Left renal pelvis (tissue), 4 donors: ENCODE data around the gene ORC1. TPM values are rescaled to one million over a fixed set of nuclear protein-coding genes. Genes with fewer than 3 reads are reported as not detected.

Experiments
- DNase-seq, 4 donors: peaks; one replicate each; pipeline ENCODE4 v3.0.0-alpha.2; 2013; ENCODE audit warnings: low read depth in 4 of 4, low spot score in 3 of 4
- polyA plus RNA-seq, 4 donors: library from polyadenylated mRNA; unstranded; fragments of 120-200 nt; gene quantifications; one replicate each; pipeline ENCODE4 v1.2.1, GENCODE V29; 2013; ENCODE audit not compliant: insufficient read length in 4 of 4

The ORC1 gene
- polyA plus RNA-seq, 4 donors, result 4.2 to 8.2 (median 7.2) TPM

DNA sequence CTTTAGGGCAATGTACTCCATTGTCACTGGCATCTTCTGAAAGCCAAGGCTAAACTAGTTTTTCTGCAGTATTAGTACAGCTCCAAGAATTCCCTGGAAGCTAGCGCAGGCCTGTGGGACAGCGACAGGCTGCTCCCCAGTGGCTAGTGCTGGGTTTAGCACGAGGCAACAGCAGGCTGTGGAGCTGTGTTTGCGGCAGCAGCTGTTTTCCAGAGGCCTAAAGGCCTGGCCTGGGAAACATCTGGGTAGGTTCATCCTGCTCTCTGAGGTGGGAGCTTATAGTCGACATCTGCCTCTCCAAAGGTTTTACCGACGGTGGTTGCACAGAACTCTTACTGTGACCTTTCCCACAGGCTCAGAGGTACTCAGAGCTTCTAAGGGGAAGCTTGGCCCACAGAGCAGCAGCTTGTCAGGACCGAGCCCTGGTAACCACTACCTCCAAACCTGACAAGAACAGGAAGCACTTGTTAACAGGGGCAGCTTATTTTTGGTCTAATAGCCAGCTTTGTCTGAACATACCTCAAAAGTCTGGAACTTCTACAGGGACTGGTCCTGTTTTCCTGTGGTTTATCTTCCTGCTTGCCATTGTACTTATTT is 55.4 kb downstream of the ORC1 start:
- DNase-seq, result no peak

- no peak for DNase-seq
These were observed 57.6 kb downstream of the ORC1 start for GRCh38 chr1:52346653-52347052.

DNA sequence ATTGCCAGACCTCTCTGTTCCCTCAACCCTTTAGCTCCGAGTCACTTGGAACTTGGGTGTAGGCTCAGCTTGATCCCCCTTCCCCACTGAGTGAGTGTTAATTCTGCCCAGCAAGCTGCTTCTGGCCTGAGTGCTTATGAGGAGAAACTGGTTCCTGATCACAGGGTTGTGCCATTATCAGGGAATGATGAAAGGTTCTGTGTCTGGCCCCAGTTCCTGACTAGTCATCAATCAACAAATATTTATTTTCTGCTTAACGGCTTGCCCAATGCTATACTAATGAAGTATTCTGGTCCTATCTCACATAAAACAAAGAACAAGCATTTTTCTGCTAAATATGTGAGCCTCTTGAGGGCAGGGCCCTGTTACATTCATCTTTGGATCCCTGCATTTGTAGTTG is 59.0 kb downstream of the ORC1 start:
- no peak for DNase-seq

- DNase-seq, result no peak
These were observed 60.2 kb downstream of the ORC1 start for GRCh38 chr1:52343979-52344378.

DNA sequence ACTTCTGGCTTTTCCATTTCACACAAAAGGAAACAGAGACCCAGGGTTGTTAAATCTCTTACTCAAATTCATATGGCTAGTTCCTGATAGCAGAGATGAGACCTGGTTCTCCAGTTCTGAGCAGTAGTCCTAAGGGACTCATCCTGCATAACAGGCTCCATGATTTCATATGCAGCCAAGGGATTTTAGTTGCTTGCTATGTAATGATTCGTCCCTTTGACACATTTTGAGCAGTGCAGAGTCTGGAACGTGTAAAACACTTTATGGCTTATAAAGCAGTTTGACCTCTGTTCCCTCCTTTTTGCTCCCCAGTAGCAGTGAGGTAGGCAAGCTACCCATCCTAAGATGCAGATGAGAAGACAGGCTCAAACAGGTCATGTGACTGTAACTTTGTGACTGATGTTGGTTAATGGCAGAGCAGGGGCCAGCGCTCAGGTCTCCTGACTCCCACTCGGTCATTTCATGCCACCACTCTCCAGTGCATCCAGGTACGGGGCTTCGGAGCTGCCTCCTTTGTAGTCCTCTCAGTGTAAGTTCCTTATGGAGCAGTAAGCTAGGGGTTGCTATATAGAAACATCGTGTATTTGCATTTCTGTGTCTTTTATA is 62.5 kb downstream of the ORC1 start:
- DNase-seq, result no peak

DNA sequence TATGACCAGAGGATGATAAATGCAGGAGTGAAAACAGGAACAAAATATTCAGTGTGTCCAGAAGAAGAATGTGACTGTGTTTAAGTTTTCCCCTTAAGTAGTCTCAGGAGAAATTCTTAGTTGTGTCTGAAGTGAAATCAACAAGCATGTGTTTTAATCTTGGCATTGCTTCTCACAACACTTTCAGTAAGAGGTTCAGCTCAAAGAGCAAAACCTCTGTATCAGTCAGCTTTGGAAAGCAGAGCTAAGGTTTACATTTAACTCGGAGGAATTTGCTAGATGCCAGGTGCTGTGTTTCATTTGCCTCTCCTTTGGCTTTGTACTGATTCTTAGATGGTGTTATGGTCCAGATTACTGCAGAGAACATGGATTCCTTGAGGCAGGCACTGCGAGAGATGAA is 66.8 kb downstream of the ORC1 start:
- no peak for DNase-seq

GRCh38 chr1:52334906-52335528 is 69.2 kb downstream of the ORC1 start:
- DNase-seq, result no peak

GRCh38 chr1:52332411-52332810 is 71.8 kb downstream of the ORC1 start:
- DNase-seq, result no peak

GRCh38 chr1:52328615-52329014 is 75.6 kb downstream of the ORC1 start:
- DNase-seq, result no peak

GRCh38 chr1:52325786-52326185 is 78.4 kb downstream of the ORC1 start:
- DNase-seq, result no peak

DNA sequence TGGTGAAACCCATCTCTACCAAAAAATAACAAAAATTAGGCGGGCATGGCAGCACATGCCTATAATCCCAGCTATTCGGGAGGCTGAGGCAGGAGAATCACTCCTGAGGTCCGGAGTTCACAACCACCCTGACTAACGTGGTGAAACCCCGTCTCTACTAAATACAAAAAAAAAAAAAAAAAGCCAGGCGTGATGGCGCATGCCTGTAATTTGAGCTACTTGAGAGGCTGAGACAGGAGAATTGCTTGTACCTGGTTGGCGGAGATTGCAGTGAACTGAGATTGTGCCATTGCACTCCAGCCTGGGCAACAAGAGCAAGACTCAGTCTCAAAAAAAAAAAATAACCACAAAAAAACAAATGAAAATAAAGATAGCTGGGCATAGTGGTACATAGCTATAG is 80.5 kb downstream of the ORC1 start:
- DNase-seq, result no peak

Other genes starting within 250 kb of the ORC1 start
- gene CC2D1B, start 38.2 kb downstream of the ORC1 start, polyA plus RNA-seq, result 10 to 100 TPM; 19.5 to 38.6 (median 36.5) TPM
- gene PRPF38A, start 179 bp upstream of the ORC1 start, polyA plus RNA-seq, result 10 to 100 TPM; 66.6 to 86.0 (median 79.2) TPM
- 100 to 1,000 TPM in 1 of 4 donors, 10 to 100 TPM in 3; 66.8 to 119 (median 80.4) TPM for gene TUT4, start 148.7 kb upstream of the ORC1 start, polyA plus RNA-seq
- 10 to 100 TPM; 71.5 to 93.5 (median 76.9) TPM for gene GPX7, start 197.9 kb upstream of the ORC1 start, polyA plus RNA-seq
- gene SHISAL2A, start 228.7 kb upstream of the ORC1 start, polyA plus RNA-seq, result 1 to 10 TPM in 3 of 4 donors, under 1 TPM in 1; 0.74 to 2.4 (median 1.8) TPM